Hindlimb muscle (tissue), 1 donor: ENCODE results near the gene RBM33. TPM values are rescaled to one million over a fixed set of nuclear protein-coding genes. Genes with fewer than 3 reads are reported as not detected.
A peak's percentile ranks its signal among the peaks of the same experiment; 100 is the strongest.
"Not testable (repeated sequence)": the region's sequence is repeated elsewhere in the genome, so short reads cannot be mapped to it uniquely, and the experiment has no call there.

ENCODE experiments used
- DNase-seq: peaks from one replicate; pipeline ENCODE4 v3.0.0-alpha.2; 2013
- polyA plus RNA-seq: library from polyadenylated mRNA; unstranded; fragments of 120-200 nt; gene quantifications from one replicate; pipeline ENCODE4 v1.2.1, GENCODE V29; 2013; ENCODE audit not compliant: insufficient read length

The RBM33 gene
- polyA plus RNA-seq, 1 donor = 28.4 TPM

- DNase-seq = no peak
Measured at GRCh38 chr7:155665079-155665956, 20.9 kb downstream of the RBM33 start.

- no peak for DNase-seq
Measured at GRCh38 chr7:155665957-155666287, 21.5 kb downstream of the RBM33 start.

GRCh38 chr7:155667241-155667829, 22.9 kb downstream of the RBM33 start:
- DNase-seq = no peak

- peak; percentile 36 for DNase-seq
Measured at GRCh38 chr7:155669717-155670505, 25.4 kb downstream of the RBM33 start.

- no peak for DNase-seq
Measured at GRCh38 chr7:155670521-155670920, 26.1 kb downstream of the RBM33 start.

- no peak for DNase-seq
Measured at GRCh38 chr7:155674556-155674955, 30.1 kb downstream of the RBM33 start.

- no peak for DNase-seq
Measured at GRCh38 chr7:155676052-155676451, 31.6 kb downstream of the RBM33 start.

- DNase-seq = no peak
Measured at GRCh38 chr7:155677688-155678087, 33.2 kb downstream of the RBM33 start.

GRCh38 chr7:155680124-155680523, 35.7 kb downstream of the RBM33 start:
- DNase-seq = no peak

- no peak for DNase-seq
Measured at GRCh38 chr7:155680864-155681263, 36.4 kb downstream of the RBM33 start.

- DNase-seq = no peak
Measured at GRCh38 chr7:155681663-155682062, 37.2 kb downstream of the RBM33 start.

GRCh38 chr7:155682484-155682883, 38.0 kb downstream of the RBM33 start:
- DNase-seq = no peak

GRCh38 chr7:155683098-155683497, 38.6 kb downstream of the RBM33 start:
- DNase-seq = no peak

- no peak for DNase-seq
Measured at GRCh38 chr7:155683714-155684113, 39.3 kb downstream of the RBM33 start.

GRCh38 chr7:155684543-155684942, 40.1 kb downstream of the RBM33 start:
- DNase-seq = no peak

GRCh38 chr7:155685070-155685790, 40.8 kb downstream of the RBM33 start:
- DNase-seq = no peak

GRCh38 chr7:155685791-155686160, 41.3 kb downstream of the RBM33 start:
- no peak for DNase-seq

- not testable (repeated sequence) for DNase-seq
Measured at GRCh38 chr7:155686620-155687324, 42.3 kb downstream of the RBM33 start.

- not testable (repeated sequence) for DNase-seq
Measured at GRCh38 chr7:155688237-155688636, 43.8 kb downstream of the RBM33 start.

GRCh38 chr7:155690655-155691054, 46.2 kb downstream of the RBM33 start:
- not testable (repeated sequence) for DNase-seq

GRCh38 chr7:155692317-155692716, 47.9 kb downstream of the RBM33 start:
- no peak for DNase-seq

- DNase-seq = no peak
Measured at GRCh38 chr7:155693826-155694225, 49.4 kb downstream of the RBM33 start.
